Measurements from ENCODE around the gene HDAC4.

Gene HDAC4

DNA sequence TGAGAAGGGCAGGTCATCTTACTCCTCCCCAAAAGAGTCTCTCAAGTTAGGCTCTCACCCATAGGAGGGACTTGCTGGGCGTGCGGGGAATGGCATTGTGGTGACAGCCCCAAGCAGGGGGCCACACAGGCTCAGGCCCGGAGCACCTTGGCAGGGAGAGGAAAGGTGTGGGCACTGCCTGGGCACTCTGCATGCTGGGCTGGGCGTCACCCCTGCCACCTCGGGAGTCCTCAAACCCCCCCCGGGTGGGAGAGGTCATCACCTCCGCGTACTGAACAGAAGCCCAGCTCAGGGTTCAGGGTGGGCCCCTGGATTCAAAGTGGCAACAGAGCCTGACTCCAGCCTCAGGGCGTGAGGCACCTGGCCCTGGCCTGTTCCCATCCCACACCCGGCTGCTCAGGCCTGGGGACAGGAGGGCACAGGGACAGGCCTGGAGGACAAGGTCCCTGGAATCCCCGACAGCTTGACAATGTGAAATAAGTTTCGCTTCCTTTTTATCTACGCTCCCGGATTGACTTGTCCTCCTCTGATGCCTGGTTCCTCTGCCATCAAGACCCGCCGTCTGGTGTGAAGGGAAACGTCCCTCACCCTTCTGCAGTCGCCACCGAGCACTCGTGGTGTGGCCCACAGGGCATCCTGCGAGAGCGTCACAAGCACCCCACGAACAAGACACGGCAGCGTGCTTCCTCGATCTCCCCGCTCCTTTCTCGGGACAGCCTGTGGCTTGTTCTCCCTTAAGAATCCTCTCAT, 97.8 kb downstream of the HDAC4 start:
- in situ Hi-C loops (cut with MboI; ENCODE audit: low pct_unique_long_range_greater_than_20kb, low sequenced_read_pairs, unreplicated experiment) = no loop called here
- no peak for DNase-seq (ENCODE audit: low spot score)
- TF ChIP-seq, protein P1, sequence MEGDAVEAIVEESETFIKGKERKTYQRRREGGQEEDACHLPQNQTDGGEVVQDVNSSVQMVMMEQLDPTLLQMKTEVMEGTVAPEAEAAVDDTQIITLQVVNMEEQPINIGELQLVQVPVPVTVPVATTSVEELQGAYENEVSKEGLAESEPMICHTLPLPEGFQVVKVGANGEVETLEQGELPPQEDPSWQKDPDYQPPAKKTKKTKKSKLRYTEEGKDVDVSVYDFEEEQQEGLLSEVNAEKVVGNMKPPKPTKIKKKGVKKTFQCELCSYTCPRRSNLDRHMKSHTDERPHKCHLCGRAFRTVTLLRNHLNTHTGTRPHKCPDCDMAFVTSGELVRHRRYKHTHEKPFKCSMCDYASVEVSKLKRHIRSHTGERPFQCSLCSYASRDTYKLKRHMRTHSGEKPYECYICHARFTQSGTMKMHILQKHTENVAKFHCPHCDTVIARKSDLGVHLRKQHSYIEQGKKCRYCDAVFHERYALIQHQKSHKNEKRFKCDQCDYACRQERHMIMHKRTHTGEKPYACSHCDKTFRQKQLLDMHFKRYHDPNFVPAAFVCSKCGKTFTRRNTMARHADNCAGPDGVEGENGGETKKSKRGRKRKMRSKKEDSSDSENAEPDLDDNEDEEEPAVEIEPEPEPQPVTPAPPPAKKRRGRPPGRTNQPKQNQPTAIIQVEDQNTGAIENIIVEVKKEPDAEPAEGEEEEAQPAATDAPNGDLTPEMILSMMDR (IDR thresholded peaks at IDR 0.05; ENCODE audit: extremely low read depth, insufficient read depth, missing control alignments) = no peak

DNA sequence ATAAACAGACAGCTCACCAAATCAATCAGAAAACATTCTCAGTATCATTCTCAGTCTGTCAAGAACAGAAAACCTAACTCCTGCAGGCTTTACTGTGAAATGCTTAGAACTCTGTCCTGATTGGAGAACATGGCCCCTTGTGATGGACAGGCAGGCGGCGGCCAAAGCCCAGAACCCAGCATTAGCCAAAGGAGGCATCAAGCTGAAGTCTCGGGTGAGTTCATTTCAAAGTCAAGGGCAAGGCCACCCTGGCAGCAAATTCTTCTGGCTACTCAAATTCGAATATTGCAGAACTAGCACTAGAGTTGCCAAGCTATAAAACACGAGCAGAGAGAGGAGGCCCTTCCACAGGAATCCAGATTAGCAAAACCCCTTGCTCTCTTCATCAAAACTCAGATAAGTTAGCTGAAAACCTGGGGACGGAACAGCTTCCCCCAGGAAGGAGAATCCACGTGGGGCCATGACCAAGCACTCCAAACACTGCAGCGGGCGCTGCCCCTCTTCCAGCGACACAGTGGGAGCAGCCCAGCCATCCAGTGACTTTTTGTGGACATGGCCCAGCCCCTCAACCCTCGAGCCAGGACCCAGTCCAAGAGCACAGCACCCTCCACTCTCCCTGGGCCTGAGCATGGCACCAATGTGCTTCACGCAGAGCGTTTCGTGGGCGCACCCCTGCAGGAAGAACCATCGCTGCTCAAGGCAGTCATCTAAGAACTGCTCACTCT, 98.6 kb downstream of the HDAC4 start:
- in situ Hi-C loops (cut with MboI; ENCODE audit: low pct_unique_long_range_greater_than_20kb, low sequenced_read_pairs, unreplicated experiment) = no loop called here
- DNase-seq (ENCODE audit: low spot score) = no peak
- TF ChIP-seq, protein P1 (IDR thresholded peaks at IDR 0.05; ENCODE audit: extremely low read depth, insufficient read depth, missing control alignments) = no peak

DNA sequence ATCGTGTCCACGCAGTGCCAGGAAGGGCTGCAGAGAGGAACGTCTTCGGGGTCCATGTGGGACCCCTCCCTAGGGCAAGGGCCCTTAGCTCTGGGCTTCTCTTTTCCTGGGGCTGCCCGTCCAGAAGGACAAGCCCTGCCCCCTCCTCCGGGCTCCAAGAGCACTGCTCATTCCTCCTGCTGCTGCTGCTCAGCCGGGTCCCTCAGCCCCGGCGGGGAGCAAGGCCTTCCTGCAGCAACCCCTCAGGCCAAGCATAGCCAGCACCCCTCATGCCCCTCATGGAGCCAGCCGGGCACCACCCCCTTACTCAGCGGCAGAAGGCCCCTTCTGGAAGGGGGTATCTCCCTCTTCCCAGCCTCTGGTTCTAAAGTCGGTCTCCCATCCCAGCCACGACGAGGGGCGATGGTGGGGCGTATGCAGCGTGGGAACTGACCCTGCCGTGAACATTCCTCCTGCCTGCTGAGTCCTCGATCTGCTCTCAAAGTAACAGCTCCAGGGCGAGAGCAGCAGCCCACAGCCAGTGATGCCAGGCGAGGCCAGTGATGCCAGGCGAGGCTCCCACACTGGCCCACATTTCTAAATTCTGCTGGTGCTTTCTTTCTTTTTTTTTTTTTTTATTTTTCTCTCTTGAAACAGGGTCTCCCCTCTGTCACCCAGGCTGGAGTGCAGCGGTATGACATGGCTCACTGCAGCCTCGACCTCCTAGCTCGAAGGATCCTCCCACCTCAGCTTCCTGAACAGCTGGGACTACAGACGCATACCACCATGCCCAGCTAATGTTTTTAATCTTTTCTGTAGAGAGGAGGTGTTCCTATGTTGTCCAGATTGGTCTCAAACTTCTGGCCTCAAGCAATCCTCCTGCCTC, 99.7 kb downstream of the HDAC4 start:
- in situ Hi-C loops (cut with MboI; ENCODE audit: low pct_unique_long_range_greater_than_20kb, low sequenced_read_pairs, unreplicated experiment) = no loop called here
- TF ChIP-seq, protein P1 (IDR thresholded peaks at IDR 0.05; ENCODE audit: extremely low read depth, insufficient read depth, missing control alignments) = no peak
- no peak for DNase-seq (ENCODE audit: low spot score)

DNA sequence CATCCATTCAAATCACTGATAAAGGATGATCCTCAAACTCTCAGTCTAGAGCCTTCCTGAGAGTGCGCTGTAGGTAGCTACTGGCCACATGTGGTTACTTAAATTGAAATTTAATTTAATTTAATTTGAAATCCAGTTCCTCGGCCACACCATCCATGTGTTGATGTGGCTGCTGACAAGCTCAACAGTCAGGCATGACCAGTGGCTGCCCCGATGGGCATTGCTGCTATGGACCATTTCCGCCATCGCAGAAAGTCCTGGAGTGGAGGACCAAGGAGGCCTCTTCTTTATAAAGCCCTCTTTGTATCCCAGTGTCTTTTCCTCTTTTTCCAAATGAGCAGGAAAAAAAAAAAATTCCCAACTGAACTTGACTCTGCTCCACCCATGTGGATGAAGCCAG, 100.6 kb downstream of the HDAC4 start:
- in situ Hi-C loops (cut with MboI; ENCODE audit: low pct_unique_long_range_greater_than_20kb, low sequenced_read_pairs, unreplicated experiment) = no loop called here
- TF ChIP-seq, protein P1 (IDR thresholded peaks at IDR 0.05; ENCODE audit: extremely low read depth, insufficient read depth, missing control alignments) = no peak
- DNase-seq (ENCODE audit: low spot score) = no peak

DNA sequence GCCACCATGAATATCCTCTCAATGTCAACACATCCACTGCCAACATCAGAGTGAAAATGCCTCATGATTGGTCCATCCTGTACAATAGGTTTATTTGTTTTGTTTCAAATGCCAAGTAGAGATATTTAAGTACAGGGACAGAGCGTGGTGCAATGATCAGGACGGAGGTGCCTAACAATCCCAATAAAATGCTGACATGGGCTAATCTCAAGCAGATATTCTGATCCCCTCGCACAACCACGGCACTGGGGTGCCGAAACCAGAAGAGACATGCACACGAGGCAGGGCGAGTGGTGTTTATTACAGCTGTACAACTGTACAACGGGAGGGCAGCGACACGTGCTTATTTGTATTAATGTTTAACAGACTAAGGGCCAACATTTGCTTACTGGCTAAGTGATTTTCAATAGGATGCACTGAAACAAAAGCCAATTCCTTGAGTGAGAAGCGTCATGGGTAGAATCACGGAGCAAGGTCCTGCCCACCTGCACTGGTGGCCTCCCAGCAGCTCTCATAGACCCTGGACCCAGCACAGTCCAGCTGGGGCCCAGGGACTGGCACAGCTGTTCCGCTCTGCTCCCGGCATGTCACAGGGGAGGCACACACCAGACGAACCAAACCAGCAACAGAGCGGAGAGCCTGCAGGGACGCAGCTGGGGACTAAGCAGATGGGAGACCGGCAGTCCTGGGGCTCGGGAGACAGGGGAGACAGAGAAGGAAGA, 101.4 kb downstream of the HDAC4 start:
- TF ChIP-seq, protein P1 (IDR thresholded peaks at IDR 0.05; ENCODE audit: extremely low read depth, insufficient read depth, missing control alignments) = no peak
- no peak for DNase-seq (ENCODE audit: low spot score)
- in situ Hi-C loops (cut with MboI; ENCODE audit: low pct_unique_long_range_greater_than_20kb, low sequenced_read_pairs, unreplicated experiment) = no loop called here

All from GM13977 (cell line).